Lower leg skin (tissue), 3 donors: ENCODE measurements around the gene TMEM109.

ENCODE experiments used
- POLR2A ChIP-seq, 2 donors: fragments of 450-650 bp; IDR thresholded peaks; one replicate each; pipeline ENCODE4 v1.6.1; 2016 to 2017; ENCODE audit warnings: antibody characterized with exemption in 2 of 2, mild to moderate bottlenecking in 1 of 2, moderate library complexity in 1 of 2
- TF ChIP-seq, protein P1 (sequence below), 3 donors: fragments of 450-650 bp; IDR thresholded peaks; one replicate each; pipeline ENCODE4 v1.5.1; 2016; ENCODE audit warnings: antibody characterized with exemption in 3 of 3, mild to moderate bottlenecking in 3 of 3, moderate library complexity in 2 of 3

DNA sequence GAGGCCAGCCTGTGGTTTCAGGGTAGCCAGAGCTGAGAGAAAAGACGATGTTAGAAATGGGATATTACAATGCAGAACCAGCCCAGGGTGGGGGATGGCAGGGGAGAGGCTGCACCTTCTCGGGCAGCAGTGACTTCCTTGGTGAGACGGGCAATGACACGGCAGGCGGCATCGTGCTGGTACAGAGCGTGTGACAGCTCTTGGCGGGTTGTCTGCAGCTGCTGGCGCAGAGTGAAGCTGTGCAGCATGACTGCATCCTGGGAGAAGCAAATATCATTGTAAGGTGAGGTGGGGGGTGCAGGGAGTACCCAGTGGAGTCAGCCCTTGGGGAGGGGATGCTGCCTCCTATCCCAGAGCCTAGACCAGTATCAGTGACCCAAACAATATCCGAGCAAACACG lies 11.3 kb upstream of the TMEM109 start:
- TF ChIP-seq, protein P1, sequence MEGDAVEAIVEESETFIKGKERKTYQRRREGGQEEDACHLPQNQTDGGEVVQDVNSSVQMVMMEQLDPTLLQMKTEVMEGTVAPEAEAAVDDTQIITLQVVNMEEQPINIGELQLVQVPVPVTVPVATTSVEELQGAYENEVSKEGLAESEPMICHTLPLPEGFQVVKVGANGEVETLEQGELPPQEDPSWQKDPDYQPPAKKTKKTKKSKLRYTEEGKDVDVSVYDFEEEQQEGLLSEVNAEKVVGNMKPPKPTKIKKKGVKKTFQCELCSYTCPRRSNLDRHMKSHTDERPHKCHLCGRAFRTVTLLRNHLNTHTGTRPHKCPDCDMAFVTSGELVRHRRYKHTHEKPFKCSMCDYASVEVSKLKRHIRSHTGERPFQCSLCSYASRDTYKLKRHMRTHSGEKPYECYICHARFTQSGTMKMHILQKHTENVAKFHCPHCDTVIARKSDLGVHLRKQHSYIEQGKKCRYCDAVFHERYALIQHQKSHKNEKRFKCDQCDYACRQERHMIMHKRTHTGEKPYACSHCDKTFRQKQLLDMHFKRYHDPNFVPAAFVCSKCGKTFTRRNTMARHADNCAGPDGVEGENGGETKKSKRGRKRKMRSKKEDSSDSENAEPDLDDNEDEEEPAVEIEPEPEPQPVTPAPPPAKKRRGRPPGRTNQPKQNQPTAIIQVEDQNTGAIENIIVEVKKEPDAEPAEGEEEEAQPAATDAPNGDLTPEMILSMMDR (IDR thresholded peaks at IDR 0.05): no peak
- no peak for TF ChIP-seq POLR2A (IDR thresholded peaks at IDR 0.05)
